ENCODE results near the gene REM1. TPM values are rescaled to one million over a fixed set of nuclear protein-coding genes. Genes with fewer than 3 reads are reported as not detected.
"Not testable (repeated sequence)": the region's sequence is repeated elsewhere in the genome, so short reads cannot be mapped to it uniquely, and the experiment has no call there.

The REM1 gene
- total RNA-seq: not detected in 2 replicates

DNA sequence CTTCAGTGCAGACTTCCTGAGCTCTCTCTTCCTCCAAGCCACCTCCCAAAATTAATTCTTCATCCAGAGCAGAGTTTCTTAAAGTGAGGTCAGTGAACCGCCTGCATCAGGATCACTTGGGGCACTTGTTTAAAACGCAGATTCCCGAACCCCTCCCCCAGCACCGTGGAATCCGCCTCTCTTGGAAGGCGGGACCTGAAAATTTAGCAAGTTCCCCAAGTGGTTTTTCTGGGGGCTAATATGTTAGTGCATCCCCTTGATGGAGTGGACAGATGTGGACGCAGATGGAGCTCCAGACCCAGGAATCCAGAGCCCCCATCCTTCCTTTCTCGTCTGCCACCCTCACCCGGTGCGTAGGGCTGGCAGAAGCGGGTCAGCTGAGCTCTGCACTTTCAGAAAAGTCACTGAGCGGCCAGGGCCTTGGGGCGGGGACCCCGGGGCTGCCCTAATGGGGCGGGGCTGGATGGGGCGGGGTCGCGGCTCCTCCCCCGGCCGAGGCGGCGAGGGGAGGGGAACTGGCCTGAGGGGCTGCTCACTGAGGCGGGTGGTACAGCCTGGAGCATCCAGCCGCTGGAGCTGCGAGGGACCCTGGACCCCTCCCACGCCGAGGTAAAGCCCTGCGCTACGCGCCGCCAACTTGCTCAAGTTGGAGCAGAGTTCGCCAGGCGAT lies at the start of gene REM1, which contains the start of gene DEFB124:
Gene REM1 (plus strand): TSS at position 531 of the 670 bp plus-strand sequence. CDS start 1,158 bp downstream, outside the sequence.
Gene DEFB124 (minus strand): TSS at position 370 of the 670 bp plus-strand sequence. CDS start 2,114 bp downstream, outside the sequence.
- Mint-ChIP-seq H3K36me3 (ENCODE audit: low read depth) (no peaks in the 10 kb centered on the region), H3K9me3 (peaks cover 4% of the 10 kb centered on the region), H3K4me1 (ENCODE audit: low read depth) (peaks cover 6% of the 10 kb centered on the region), H3K4me3 (ENCODE audit: low read depth) (no peak within 1 kb of the TSS), H3K27ac (no peak within 1 kb of the TSS), H3K27me3 (ENCODE audit: low read depth) (peaks cover 34% of the 10 kb centered on the region)
- intact Hi-C loops (cut with micrococcal nuclease): no loop called here
- DNase-seq (ENCODE audit: low spot score): no peak

GRCh38 chr20:31425797-31426196 lies 49.3 kb upstream of the REM1 start:
- Mint-ChIP-seq H3K4me1 (ENCODE audit: low read depth) (no peaks in the 10 kb centered on the region), H3K9me3 (no peaks in the 10 kb centered on the region), H3K27me3 (ENCODE audit: low read depth) (no peaks in the 10 kb centered on the region), H3K27ac (no peak overlapping the region), H3K36me3 (ENCODE audit: low read depth) (no peaks in the 10 kb centered on the region), H3K4me3 (ENCODE audit: low read depth) (no peak overlapping the region)
- no peak for DNase-seq (ENCODE audit: low spot score)
- intact Hi-C loops (cut with micrococcal nuclease): no loop called here

DNA sequence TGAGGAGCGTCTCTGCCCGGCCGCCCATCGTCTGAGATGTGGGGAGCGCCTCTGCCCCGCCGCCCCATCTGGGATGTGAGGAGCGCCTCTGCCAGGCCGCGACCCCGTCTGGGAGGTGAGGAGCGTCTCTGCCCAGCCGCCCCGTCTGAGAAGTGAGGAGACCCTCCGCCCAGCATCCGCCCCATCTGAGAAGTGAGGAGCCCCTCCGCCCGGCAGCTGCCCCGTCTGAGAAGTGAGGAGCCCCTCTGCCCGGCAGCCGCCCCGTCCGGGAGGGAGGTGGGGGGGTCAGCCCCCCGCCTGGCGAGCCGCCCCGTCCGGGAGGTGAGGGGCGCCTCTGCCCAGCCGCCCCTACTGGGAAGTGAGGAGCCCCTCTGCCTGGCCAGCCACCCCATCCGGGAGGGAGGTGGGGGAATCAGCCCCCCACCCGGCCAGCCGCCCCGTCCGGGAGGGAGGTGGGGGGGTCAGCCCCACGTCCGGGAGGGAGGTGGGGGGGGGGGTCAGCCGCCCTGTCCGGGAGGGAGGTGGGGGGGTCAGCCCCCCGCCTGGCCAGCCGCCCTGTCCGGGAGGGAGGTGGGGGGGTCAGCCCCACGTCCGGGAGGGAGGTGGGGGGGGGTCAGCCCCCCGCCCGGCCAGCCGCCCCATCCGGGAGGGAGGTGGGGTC lies 48.1 kb upstream of the REM1 start:
- H3K27me3 Mint-ChIP-seq (ENCODE audit: low read depth); intact Hi-C loops (cut with micrococcal nuclease); DNase-seq (ENCODE audit: low spot score); H3K9me3 Mint-ChIP-seq; H3K27ac Mint-ChIP-seq; H3K4me3 Mint-ChIP-seq (ENCODE audit: low read depth); H3K4me1 Mint-ChIP-seq (ENCODE audit: low read depth); H3K36me3 Mint-ChIP-seq (ENCODE audit: low read depth): not testable (repeated sequence)

DNA sequence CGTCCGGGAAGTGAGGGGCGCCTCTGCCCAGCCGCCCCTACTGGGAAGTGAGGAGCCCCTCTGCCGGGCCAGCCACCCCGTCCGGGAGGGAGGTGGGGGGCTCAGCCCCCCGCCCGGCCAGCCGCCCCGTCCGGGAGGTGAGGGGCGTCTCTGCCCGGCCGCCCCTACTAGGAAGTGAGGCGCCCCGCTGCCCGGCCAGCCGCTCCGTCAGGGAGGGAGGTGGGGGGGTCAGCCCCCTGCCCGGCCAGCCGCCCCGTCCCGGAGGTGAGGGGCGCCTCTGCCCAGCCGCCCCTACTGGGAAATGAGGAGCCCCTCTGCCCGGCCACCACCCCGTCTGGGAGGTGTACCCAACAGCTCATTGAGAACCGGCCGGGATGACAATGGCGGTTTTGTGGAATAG lies 47.5 kb upstream of the REM1 start:
- intact Hi-C loops (cut with micrococcal nuclease); H3K4me1 Mint-ChIP-seq (ENCODE audit: low read depth); H3K9me3 Mint-ChIP-seq; H3K4me3 Mint-ChIP-seq (ENCODE audit: low read depth); H3K27me3 Mint-ChIP-seq (ENCODE audit: low read depth); H3K36me3 Mint-ChIP-seq (ENCODE audit: low read depth); DNase-seq (ENCODE audit: low spot score); H3K27ac Mint-ChIP-seq: not testable (repeated sequence)

GRCh38 chr20:31430568-31431115 lies 44.4 kb upstream of the REM1 start:
- Mint-ChIP-seq H3K27ac (no peak overlapping the region), H3K4me3 (ENCODE audit: low read depth) (no peak overlapping the region), H3K36me3 (ENCODE audit: low read depth) (no peaks in the 10 kb centered on the region), H3K27me3 (ENCODE audit: low read depth) (peaks cover 4% of the 10 kb centered on the region), H3K9me3 (no peaks in the 10 kb centered on the region), H3K4me1 (ENCODE audit: low read depth) (no peaks in the 10 kb centered on the region)
- DNase-seq (ENCODE audit: low spot score): no peak
- intact Hi-C loops (cut with micrococcal nuclease): no loop called here

DNA sequence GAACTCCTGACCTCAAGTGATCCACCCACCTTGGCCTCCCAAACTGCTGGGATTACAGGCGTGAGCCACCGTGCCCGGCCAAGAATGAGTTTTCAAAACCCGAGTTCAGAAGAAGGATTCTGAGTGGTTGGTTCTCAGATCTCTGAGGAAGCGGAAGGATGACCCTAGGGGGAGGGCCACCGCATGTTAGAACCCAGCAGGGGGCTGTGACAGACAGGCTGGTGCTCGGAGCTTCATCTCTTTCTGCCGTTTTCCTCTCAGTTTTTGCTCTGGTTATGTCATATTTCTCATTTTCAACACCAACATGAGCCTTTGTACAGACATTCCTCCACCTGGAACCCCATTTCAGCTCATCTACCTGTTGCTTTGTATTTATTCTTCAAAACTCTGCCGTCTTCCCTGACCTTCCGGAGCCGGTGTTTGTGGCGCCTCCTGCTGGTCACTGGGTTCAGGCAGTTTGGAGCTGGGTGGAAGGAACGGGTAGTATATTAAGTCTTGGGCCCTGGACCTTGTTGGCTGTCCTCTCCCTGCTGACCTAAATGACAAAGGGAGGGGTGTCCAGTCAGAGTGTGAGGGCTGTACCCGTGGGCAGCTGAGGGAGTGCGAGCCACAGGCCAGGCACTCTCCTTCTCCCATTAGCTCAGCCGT lies 35.0 kb upstream of the REM1 start, which contains the start of gene DEFB123:
Gene DEFB123 (plus strand): TSS at position 621 of the 648 bp plus-strand sequence. CDS start 67 bp downstream, outside the sequence.
- no peaks in the 10 kb centered on the region for H3K4me1 Mint-ChIP-seq (ENCODE audit: low read depth)
- H3K9me3 Mint-ChIP-seq: no peaks in the 10 kb centered on the region
- no peaks in the 10 kb centered on the region for H3K36me3 Mint-ChIP-seq (ENCODE audit: low read depth)
- H3K4me3 Mint-ChIP-seq (ENCODE audit: low read depth): no peak within 1 kb of the TSS
- intact Hi-C loops (cut with micrococcal nuclease): no loop called here
- H3K27me3 Mint-ChIP-seq (ENCODE audit: low read depth): no peaks in the 10 kb centered on the region
- DNase-seq (ENCODE audit: low spot score): no peak
- H3K27ac Mint-ChIP-seq: no peak within 1 kb of the TSS

GRCh38 chr20:31446084-31446819 lies 28.8 kb upstream of the REM1 start:
- H3K36me3 Mint-ChIP-seq (ENCODE audit: low read depth): no peaks in the 10 kb centered on the region
- no peaks in the 10 kb centered on the region for H3K9me3 Mint-ChIP-seq
- no peaks in the 10 kb centered on the region for H3K27me3 Mint-ChIP-seq (ENCODE audit: low read depth)
- H3K27ac Mint-ChIP-seq: no peak overlapping the region
- intact Hi-C loops (cut with micrococcal nuclease): no loop called here
- no peaks in the 10 kb centered on the region for H3K4me1 Mint-ChIP-seq (ENCODE audit: low read depth)
- no peak overlapping the region for H3K4me3 Mint-ChIP-seq (ENCODE audit: low read depth)
- DNase-seq (ENCODE audit: low spot score): no peak

GRCh38 chr20:31449511-31450414 lies 25.3 kb upstream of the REM1 start:
- intact Hi-C loops (cut with micrococcal nuclease): no loop called here
- Mint-ChIP-seq H3K27me3 (ENCODE audit: low read depth) (no peaks in the 10 kb centered on the region), H3K9me3 (no peaks in the 10 kb centered on the region), H3K4me3 (ENCODE audit: low read depth) (no peak overlapping the region), H3K4me1 (ENCODE audit: low read depth) (no peaks in the 10 kb centered on the region), H3K27ac (no peak overlapping the region), H3K36me3 (ENCODE audit: low read depth) (no peaks in the 10 kb centered on the region)
- DNase-seq (ENCODE audit: low spot score): no peak

- no peak overlapping the region for H3K4me3 Mint-ChIP-seq (ENCODE audit: low read depth)
- H3K27me3 Mint-ChIP-seq (ENCODE audit: low read depth): no peaks in the 10 kb centered on the region
- DNase-seq (ENCODE audit: low spot score): no peak
- intact Hi-C loops (cut with micrococcal nuclease): no loop called here
- H3K9me3 Mint-ChIP-seq: no peaks in the 10 kb centered on the region
- H3K27ac Mint-ChIP-seq: no peak overlapping the region
- no peaks in the 10 kb centered on the region for H3K36me3 Mint-ChIP-seq (ENCODE audit: low read depth)
- no peaks in the 10 kb centered on the region for H3K4me1 Mint-ChIP-seq (ENCODE audit: low read depth)
Measured at GRCh38 chr20:31452575-31452974, 22.5 kb upstream of the REM1 start.

GRCh38 chr20:31454361-31454760 lies 20.7 kb upstream of the REM1 start:
- no peaks in the 10 kb centered on the region for H3K36me3 Mint-ChIP-seq (ENCODE audit: low read depth)

DNA sequence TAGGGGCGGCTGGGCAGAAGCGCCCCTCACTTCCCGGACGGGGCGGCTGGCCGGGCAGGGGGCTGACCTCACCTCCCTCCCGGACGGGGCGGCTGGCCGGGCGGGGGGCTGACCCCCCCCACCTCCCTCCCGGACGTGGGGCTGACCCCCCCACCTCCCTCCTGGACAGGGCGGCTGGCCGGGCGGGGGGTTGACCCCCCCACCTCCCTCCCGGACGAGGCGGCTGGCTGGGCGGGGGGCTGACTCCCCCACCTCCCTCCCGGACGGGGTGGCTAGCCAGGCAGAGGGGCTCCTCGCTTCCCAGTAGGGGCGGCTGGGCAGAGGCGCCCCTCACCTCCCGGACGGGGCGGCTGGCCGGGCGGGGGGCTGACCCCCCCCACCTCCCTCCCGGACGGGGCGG lies 4.1 kb upstream of the REM1 start:
- H3K4me1 Mint-ChIP-seq (ENCODE audit: low read depth); H3K36me3 Mint-ChIP-seq (ENCODE audit: low read depth); DNase-seq (ENCODE audit: low spot score); H3K27ac Mint-ChIP-seq; intact Hi-C loops (cut with micrococcal nuclease); H3K9me3 Mint-ChIP-seq; H3K4me3 Mint-ChIP-seq (ENCODE audit: low read depth): not testable (repeated sequence)
- H3K27me3 Mint-ChIP-seq (ENCODE audit: low read depth): peaks cover 17% of the 10 kb centered on the region

More at GRCh38 chr20:31454361-31454760, 20.7 kb upstream of the REM1 start:
- no peak for DNase-seq (ENCODE audit: low spot score)
- H3K27me3 Mint-ChIP-seq (ENCODE audit: low read depth): peaks cover 4% of the 10 kb centered on the region
- H3K4me1 Mint-ChIP-seq (ENCODE audit: low read depth): no peaks in the 10 kb centered on the region
- intact Hi-C loops (cut with micrococcal nuclease): no loop called here
- H3K27ac Mint-ChIP-seq: no peak overlapping the region
- no peak overlapping the region for H3K4me3 Mint-ChIP-seq (ENCODE audit: low read depth)
- H3K9me3 Mint-ChIP-seq: no peaks in the 10 kb centered on the region
